Mesothelial cell of epicardium (in vitro differentiated cells): ENCODE results near the gene JARID2. TPM values are rescaled to one million over a fixed set of nuclear protein-coding genes. Genes with fewer than 3 reads are reported as not detected.

ENCODE experiments used
- DNase-seq, 2 experiments: peaks; one replicate each; pipeline ENCODE4 v3.0.0; 2021; ENCODE audit warnings: low spot score in 2 of 2; ENCODE audit not compliant: unreplicated experiment in 2 of 2
- H3K27ac Mint-ChIP-seq: 2 replicates; pipeline ENCODE4 v1.8.0; 2021; ENCODE audit warnings: mixed read lengths
- H3K27me3 Mint-ChIP-seq: 2 replicates; pipeline ENCODE4 v1.8.0; 2021; ENCODE audit warnings: low read depth, mixed read lengths
- H3K36me3 Mint-ChIP-seq: 2 replicates; pipeline ENCODE4 v1.8.0; 2021; ENCODE audit warnings: mixed read lengths
- H3K4me1 Mint-ChIP-seq: 2 replicates; pipeline ENCODE4 v1.8.0; 2021; ENCODE audit warnings: mixed read lengths
- H3K4me3 Mint-ChIP-seq: 2 replicates; pipeline ENCODE4 v1.8.0; 2021; ENCODE audit warnings: mild to moderate bottlenecking, moderate library complexity, mixed read lengths
- H3K9me3 Mint-ChIP-seq: 2 replicates; pipeline ENCODE4 v1.8.0; 2021; ENCODE audit warnings: mixed read lengths
- total RNA-seq: library from RNA; stranded (reverse); gene quantifications from 3 replicates; pipeline ENCODE4 v1.2.1, GENCODE V29; 2021
- TF ChIP-seq, protein P1 (sequence below): fragments of 200-600 bp; sonication (generic); IDR thresholded peaks from one replicate; pipeline ENCODE4 v1.5.0; 2021; ENCODE audit warnings: antibody characterized with exemption; ENCODE audit not compliant: unreplicated experiment

The JARID2 gene
- total RNA-seq, 1 donor from 2014 or later: 35.3 TPM

DNA sequence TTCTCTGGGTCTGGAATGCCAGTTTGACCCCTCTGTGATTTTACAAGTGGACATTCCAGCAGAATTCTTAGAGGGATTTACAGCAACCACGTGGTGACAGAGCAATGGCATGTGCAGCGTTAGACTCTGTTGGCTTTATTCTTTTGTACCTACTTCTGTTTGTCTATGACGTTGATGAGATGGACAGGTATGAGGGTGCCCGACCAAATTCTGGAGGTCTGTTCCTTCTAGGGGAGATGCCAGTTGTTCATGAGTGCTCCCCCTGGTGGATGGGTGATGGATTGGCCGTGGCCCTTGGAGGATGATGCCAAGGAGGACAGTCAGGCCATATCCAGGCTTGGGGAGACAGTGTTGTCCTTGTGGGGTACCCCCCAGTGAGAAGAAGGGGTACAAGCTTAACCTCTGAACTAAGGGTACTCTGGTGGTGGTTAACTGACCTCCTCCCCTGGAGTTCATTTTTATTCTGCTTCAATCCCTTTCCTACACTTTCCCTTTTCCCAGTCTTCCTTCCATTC lies 218.4 kb downstream of the JARID2 start:
- no peaks in the 10 kb centered on the region for H3K27me3 Mint-ChIP-seq
- peaks cover 36% of the 10 kb centered on the region for H3K4me1 Mint-ChIP-seq
- peaks cover 9% of the 10 kb centered on the region for H3K36me3 Mint-ChIP-seq
- no peak overlapping the region for H3K4me3 Mint-ChIP-seq
- TF ChIP-seq, protein P1, sequence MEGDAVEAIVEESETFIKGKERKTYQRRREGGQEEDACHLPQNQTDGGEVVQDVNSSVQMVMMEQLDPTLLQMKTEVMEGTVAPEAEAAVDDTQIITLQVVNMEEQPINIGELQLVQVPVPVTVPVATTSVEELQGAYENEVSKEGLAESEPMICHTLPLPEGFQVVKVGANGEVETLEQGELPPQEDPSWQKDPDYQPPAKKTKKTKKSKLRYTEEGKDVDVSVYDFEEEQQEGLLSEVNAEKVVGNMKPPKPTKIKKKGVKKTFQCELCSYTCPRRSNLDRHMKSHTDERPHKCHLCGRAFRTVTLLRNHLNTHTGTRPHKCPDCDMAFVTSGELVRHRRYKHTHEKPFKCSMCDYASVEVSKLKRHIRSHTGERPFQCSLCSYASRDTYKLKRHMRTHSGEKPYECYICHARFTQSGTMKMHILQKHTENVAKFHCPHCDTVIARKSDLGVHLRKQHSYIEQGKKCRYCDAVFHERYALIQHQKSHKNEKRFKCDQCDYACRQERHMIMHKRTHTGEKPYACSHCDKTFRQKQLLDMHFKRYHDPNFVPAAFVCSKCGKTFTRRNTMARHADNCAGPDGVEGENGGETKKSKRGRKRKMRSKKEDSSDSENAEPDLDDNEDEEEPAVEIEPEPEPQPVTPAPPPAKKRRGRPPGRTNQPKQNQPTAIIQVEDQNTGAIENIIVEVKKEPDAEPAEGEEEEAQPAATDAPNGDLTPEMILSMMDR: peak; percentile 32
- H3K9me3 Mint-ChIP-seq: no peaks in the 10 kb centered on the region
- DNase-seq: no peak
- H3K27ac Mint-ChIP-seq: peak overlapping the region; percentile 11

DNA sequence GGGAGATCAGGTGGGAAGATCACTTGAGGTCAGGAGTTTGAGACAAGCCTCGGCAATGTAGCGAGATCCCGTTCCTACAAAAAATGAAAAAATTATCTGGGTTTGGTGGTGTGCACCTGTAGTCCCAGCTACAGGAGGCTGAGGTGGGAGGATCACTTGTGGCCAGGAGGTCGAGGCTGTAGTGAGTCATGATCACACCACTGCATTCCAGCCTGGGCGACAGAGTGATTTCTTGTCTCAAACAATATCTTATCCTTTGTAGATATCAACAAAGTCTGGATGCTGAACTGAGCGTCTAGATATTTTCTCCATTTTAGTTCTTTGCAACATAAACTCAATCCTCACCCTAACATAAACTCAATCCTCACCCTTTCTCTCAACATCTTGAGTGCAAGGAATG lies 219.3 kb downstream of the JARID2 start:
- TF ChIP-seq, protein P1: no peak
- Mint-ChIP-seq H3K4me3 (no peak overlapping the region), H3K27me3 (no peaks in the 10 kb centered on the region), H3K27ac (no peak overlapping the region), H3K9me3 (no peaks in the 10 kb centered on the region), H3K36me3 (peaks cover 9% of the 10 kb centered on the region), H3K4me1 (peaks cover 27% of the 10 kb centered on the region)
- DNase-seq: no peak

DNA sequence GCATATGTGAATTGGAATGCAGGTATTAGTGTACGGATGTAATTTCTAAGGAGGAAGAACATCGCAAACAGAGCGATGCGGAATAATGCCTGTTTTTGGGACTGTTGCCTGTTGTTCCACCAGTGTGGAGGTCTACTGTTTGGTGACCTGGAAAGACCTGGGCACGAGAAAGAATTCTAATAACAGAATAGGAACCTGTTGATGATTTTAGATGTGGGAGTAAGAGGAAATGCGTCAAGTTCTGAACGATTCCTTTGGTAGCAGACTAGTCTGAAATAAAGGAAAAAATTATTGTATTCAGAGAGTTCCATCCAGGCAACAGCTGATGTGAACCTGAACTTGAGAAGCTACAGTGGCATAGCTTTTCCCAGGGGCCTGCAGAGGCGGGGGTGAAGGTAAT lies 224.9 kb downstream of the JARID2 start:
- Mint-ChIP-seq H3K27me3 (no peaks in the 10 kb centered on the region), H3K36me3 (peaks cover 12% of the 10 kb centered on the region)
- DNase-seq: no peak

DNA sequence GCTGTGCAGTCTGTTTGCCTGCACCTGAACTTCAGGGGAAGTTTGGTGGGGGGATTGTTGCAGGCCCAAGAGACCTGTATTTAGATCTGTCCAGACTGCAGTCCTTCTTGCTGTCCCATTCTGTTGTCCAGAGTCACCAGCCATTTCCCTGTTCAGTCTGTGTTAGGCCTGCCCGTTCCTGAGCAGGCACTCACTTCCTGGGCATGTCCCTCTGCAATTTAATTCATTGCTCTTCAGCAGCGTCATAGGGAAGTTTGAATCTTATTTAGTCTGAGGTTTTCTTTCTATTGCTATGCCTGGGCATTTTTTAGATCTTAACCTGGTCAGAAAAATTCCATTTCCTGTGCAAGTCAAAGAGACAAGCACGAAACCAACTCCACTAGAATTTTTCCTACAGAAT lies 226.8 kb downstream of the JARID2 start:
- Mint-ChIP-seq H3K27ac (no peak overlapping the region), H3K4me3 (no peak overlapping the region), H3K27me3 (no peaks in the 10 kb centered on the region), H3K36me3 (peaks cover 15% of the 10 kb centered on the region), H3K4me1 (peaks cover 5% of the 10 kb centered on the region), H3K9me3 (no peaks in the 10 kb centered on the region)
- DNase-seq: no peak
- TF ChIP-seq, protein P1: no peak

More for the DNA sequence above, 224.9 kb downstream of the JARID2 start:
- H3K4me3 Mint-ChIP-seq: no peak overlapping the region
- TF ChIP-seq, protein P1: no peak
- H3K9me3 Mint-ChIP-seq: no peaks in the 10 kb centered on the region
- H3K4me1 Mint-ChIP-seq: no peaks in the 10 kb centered on the region
- no peak overlapping the region for H3K27ac Mint-ChIP-seq

DNA sequence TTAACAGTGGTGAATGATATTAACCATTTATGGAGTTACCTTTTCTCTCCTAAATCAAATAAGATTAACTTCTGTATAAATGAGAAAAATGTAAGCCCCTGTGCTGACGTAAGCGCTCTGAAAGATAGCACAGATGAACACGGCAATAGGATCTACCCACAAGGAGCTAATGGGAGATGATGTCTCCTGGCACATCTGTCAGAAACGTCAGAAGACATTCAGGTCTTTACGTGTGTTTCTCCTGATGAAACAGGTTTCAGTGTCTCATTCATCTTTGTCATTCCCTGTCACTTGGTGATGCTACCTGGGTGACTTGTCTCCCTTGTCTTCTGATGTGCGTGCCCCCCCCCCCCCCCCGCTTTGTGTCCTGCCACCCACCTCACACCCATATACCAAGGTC lies 227.3 kb downstream of the JARID2 start:
- H3K27me3 Mint-ChIP-seq: no peaks in the 10 kb centered on the region
- DNase-seq: no peak
- peaks cover 14% of the 10 kb centered on the region for H3K36me3 Mint-ChIP-seq
- no peak overlapping the region for H3K27ac Mint-ChIP-seq
- H3K4me1 Mint-ChIP-seq: peaks cover 5% of the 10 kb centered on the region
- H3K9me3 Mint-ChIP-seq: no peaks in the 10 kb centered on the region
- TF ChIP-seq, protein P1: no peak
- no peak overlapping the region for H3K4me3 Mint-ChIP-seq

DNA sequence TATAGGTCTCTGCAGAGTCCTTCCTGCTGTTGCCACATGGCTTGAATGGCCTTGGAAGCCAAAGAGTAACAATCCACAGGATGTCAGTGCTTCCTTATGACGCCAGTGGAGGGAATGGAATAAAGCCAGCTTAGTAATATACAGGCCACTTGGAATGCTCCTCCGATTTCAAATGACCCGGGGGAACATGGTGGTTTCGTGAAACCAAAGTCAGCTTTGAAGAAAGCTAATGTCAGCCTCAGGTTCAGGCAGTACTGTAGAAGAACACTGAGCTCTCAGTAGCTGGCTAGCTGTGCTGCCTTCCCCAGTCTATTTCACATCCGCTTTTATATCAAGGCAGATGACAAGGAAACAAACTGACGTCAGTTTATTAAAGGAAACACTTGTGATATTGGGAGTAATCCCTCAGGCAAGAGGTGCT lies 227.9 kb downstream of the JARID2 start:
- TF ChIP-seq, protein P1: no peak
- DNase-seq: no peak
- H3K36me3 Mint-ChIP-seq: peaks cover 9% of the 10 kb centered on the region
- H3K4me1 Mint-ChIP-seq: peaks cover 5% of the 10 kb centered on the region
- H3K27ac Mint-ChIP-seq: no peak overlapping the region
- H3K27me3 Mint-ChIP-seq: no peaks in the 10 kb centered on the region
- no peaks in the 10 kb centered on the region for H3K9me3 Mint-ChIP-seq
- no peak overlapping the region for H3K4me3 Mint-ChIP-seq
